Stimulated activated CD4-positive, alpha-beta T cell treated with anti-CD3 and anti-CD28 coated beads, Interleukin-1b, Interleukin-23, amount 100 ng/mL, for 4 hours (primary cell): ENCODE results near the gene BRCA1.

Experiments
- DNase-seq, 2 donors: peaks; one replicate each; pipeline ENCODE4 v3.0.0-alpha.2; 2020; ENCODE audit warnings: low read depth in 2 of 2

The BRCA1 gene

GRCh38 chr17:43025290-43025657 lies 99.9 kb downstream of the BRCA1 start:
- DNase-seq, result no peak

- DNase-seq, result peak; percentile 71
Observed at GRCh38 chr17:43024407-43025289, 100.5 kb downstream of the BRCA1 start, which contains the start of gene RND2. Gene RND2 (plus strand): TSS chr17:43025231. CDS start chr17:43025348, 117 bp downstream.

- peak; percentile 40 to 68 for DNase-seq
Observed at GRCh38 chr17:43021741-43022512, 103.2 kb downstream of the BRCA1 start, which contains the start of gene VAT1. Gene VAT1 (minus strand): TSS chr17:43022385. CDS start chr17:43022322, 63 bp downstream.

GRCh38 chr17:43020789-43021740 lies 104.1 kb downstream of the BRCA1 start:
- DNase-seq, result peak in 1 of 2 donors; percentile 29

GRCh38 chr17:43020030-43020621 lies 105.0 kb downstream of the BRCA1 start:
- no peak for DNase-seq

- no peak for DNase-seq
Observed at GRCh38 chr17:43019418-43019817, 105.7 kb downstream of the BRCA1 start.

- no peak for DNase-seq
Observed at GRCh38 chr17:43018932-43019331, 106.2 kb downstream of the BRCA1 start.

GRCh38 chr17:43018008-43018853 lies 106.9 kb downstream of the BRCA1 start:
- no peak for DNase-seq

GRCh38 chr17:43016216-43016615 lies 108.9 kb downstream of the BRCA1 start:
- no peak for DNase-seq

- no peak for DNase-seq
Observed at GRCh38 chr17:43015579-43015978, 109.6 kb downstream of the BRCA1 start.

- DNase-seq, result no peak
Observed at GRCh38 chr17:43014649-43015542, 110.3 kb downstream of the BRCA1 start.

GRCh38 chr17:43014020-43014648 lies 111.0 kb downstream of the BRCA1 start:
- DNase-seq, result no peak

- no peak for DNase-seq
Observed at GRCh38 chr17:43013296-43013695, 111.9 kb downstream of the BRCA1 start.

- no peak for DNase-seq
Observed at GRCh38 chr17:43011728-43012472, 113.3 kb downstream of the BRCA1 start.

GRCh38 chr17:43010667-43011308 lies 114.4 kb downstream of the BRCA1 start:
- DNase-seq, result no peak

- peak; percentile 73 to 77 for DNase-seq
Observed at GRCh38 chr17:43006639-43007551, 118.3 kb downstream of the BRCA1 start, which contains the start of gene IFI35. Gene IFI35 (plus strand): TSS chr17:43006784. CDS start chr17:43006948, 164 bp downstream.
